GM21515 (cell line): ENCODE results near the gene PURA.
"Not testable (repeated sequence)": the region's sequence is repeated elsewhere in the genome, so short reads cannot be mapped to it uniquely, and the experiment has no call there.

Source experiments
- ATAC-seq: cut with Tn5 transposase; IDR thresholded peaks from one replicate; pipeline ENCODE4 v1.9.1; 2021; ENCODE audit not compliant: unreplicated experiment

The PURA gene

GRCh38 chr5:140134277-140134935, 20.5 kb downstream of the PURA start:
- no peak for ATAC-seq

GRCh38 chr5:140135127-140135526, 21.2 kb downstream of the PURA start:
- no peak for ATAC-seq

- no peak for ATAC-seq
Observed at GRCh38 chr5:140136624-140137023, 22.7 kb downstream of the PURA start.

- ATAC-seq, result no peak
Observed at GRCh38 chr5:140140435-140140834, 26.5 kb downstream of the PURA start.

GRCh38 chr5:140141241-140141640, 27.3 kb downstream of the PURA start:
- ATAC-seq, result no peak

DNA sequence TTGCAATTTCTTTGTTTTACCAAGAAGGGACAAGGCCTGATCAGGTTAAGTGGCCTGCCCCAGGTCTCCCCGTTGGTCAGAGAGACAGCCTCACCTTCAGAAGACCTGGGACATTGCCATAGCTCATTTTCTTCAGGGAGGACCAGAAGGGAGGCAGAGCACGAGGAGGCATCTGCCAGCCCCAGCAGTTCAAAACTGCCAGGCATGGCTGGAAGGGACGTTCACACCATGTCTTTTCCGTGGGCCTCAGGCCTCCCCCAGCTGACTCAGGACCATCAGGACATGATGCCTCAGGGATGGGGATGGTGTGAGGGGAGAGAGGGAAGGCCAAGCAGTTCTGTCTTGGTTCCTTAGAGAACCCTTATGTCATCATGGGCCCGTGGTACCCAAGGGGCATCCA, 28.3 kb downstream of the PURA start:
- ATAC-seq, result no peak

GRCh38 chr5:140142856-140143255, 28.9 kb downstream of the PURA start:
- no peak for ATAC-seq

- no peak for ATAC-seq
Observed at GRCh38 chr5:140143521-140144258, 29.8 kb downstream of the PURA start.

- ATAC-seq, result no peak
Observed at GRCh38 chr5:140145256-140145655, 31.3 kb downstream of the PURA start.

DNA sequence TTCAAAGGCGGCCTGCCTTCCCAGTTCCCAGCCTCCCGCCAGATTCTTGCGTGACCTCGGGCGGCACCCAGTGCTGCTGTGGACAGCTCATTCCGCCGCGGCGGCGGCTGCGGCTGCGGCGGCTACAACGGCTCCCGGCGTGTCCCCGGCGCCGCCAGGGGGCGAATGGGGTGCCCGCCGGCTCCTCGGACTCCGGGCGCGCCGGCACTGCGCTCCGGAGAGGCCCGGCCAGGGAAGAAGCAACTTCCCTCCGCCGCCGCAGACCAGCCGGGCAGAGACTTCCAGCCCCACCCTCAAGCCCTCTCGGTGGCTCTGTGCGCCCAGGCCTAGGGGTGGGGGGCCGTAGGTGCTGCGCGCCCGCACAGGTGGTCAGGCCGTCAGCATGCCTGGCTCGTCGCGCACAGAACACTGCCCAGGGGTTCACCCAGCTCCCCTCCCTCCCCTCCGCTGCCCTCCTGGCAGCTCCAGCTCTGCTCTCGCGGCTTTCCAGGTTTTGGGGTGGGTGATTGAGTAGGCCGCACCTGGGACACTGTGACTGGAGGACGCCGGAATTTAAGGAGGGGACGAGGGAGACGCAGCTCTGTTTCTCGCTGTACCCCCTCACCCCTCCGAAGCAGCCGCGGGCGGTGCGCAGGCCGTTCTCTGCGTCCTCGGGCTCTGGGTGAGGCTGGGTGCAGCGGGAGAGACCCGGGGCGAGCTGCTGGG, 32.1 kb downstream of the PURA start:
- ATAC-seq, result no peak

DNA sequence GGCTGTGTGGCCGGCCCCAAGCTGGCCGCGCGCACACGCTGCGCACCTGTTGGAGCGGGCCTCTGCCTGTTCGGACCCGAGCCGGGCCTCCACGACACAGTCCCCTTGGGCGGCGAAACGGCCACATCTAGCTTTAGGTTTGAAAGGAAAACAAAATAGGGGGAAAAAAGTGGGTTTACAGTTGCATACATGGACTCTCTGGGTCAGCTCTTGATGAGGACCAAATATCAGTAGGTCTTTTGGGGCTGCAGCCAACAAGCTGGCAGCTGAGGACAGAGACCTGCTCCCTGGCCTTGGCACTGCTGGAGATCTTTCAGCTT, 32.6 kb downstream of the PURA start:
- ATAC-seq, result no peak

GRCh38 chr5:140147460-140147859, 33.6 kb downstream of the PURA start:
- no peak for ATAC-seq

DNA sequence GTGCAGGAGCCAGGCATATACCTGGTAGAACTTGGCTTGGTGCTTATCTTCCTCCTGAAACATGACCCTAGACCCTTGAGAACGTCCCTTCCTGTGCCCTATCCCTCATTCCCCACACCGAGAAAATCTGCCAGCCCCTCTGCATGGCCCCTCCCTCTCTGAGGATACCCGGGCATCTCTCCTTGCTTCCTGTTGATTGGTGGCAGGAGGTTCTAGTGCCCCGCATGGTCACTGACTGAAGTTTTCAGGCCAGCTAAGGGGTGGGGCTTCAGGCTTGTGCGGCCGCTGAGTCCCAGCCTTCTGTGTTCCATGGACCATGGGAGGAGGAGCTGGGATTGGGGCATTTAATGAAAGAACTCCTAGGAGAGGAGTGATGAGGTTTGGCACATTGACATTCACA, 34.6 kb downstream of the PURA start:
- no peak for ATAC-seq

GRCh38 chr5:140150201-140150600, 36.3 kb downstream of the PURA start:
- ATAC-seq, result no peak

DNA sequence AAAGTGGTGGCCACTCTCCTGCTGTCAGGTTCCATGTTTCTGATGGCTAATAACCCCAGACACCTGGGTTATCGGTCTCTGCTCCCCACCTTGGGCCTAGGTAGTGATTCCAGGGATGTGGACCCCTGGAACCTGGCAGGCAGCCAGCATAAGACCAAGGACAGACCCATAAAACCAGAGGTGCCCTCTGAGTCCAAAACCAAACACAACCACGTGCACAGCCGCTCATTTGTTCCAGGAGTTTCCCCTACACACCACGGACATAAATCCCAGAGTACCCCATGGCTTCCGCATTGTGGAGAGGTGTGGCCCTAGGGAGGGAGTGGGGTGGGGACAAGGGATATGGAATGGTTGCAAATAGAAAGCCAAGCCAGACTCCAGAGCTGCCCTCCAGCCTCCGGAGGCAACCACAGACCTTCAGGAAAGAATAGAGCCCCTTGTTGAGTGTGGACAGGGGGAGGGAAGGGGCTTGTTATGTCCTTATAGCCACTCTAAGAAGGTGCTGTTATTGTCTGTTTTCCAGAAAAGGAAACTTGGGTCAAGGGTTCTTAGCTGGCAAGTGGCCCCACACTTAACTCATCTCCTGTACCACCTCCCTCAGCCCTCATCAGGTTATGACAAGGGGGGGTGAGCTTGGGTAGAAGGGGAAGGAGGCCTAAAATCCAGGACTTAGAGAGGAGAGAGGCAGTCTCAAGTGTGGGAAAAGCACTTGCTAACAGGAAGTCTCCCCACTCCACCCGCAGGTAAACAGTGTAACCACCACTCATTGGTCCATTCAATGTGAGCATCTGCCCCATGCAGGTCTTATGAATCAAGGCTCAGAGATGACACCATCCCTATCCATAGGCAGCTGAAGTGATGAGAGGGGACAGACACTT, 37.5 kb downstream of the PURA start:
- no peak for ATAC-seq

DNA sequence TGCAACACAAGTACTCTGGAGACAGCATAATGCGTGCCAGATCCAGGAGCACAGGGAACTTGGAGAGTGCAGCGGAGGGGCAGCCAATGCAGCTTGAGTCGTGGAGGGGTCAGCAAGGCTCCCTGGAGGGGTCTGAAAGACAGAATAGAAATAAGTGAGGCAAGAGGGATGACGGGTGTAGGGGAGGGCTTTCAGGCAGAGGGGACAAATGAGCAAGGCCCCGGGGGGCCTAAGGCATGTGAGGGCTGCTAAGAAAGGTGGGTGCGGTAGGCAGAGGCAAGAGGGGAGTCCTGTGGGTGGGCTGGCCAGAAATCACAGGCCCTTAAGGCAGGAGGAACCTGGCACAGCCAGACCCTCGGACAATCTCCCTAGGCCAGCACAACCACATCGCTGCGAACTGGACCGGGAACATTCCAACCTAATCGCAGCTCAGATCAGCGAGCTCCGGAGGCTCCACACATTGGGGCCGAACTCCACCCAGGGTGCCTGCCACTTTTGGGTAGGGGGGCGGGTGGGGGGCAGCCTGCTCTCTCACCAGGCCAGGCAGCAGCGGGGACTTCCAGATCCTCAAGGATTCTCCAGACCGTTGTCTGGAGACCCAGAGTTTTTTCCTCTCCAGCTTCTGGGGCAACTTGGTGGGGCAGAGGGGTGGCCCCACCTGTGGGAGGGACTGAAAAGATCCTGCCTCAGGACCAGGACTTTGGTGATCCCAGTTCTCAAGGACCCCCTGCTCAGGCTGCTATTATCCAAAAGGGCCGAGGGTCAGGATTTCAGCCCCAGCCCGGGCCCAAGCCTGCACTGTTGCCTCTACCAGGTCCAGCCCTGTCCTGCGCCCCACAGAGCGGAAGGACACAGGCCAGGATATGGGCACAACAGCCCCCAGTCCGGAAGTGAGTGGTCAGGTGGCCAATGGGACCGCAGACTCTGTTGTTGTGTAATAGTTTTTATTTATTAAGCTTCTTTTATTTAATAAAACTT, 38.4 kb downstream of the PURA start:
- no peak for ATAC-seq

- ATAC-seq, result no peak
Observed at GRCh38 chr5:140153255-140153654, 39.3 kb downstream of the PURA start.

GRCh38 chr5:140153905-140154304, 40.0 kb downstream of the PURA start:
- no peak for ATAC-seq

DNA sequence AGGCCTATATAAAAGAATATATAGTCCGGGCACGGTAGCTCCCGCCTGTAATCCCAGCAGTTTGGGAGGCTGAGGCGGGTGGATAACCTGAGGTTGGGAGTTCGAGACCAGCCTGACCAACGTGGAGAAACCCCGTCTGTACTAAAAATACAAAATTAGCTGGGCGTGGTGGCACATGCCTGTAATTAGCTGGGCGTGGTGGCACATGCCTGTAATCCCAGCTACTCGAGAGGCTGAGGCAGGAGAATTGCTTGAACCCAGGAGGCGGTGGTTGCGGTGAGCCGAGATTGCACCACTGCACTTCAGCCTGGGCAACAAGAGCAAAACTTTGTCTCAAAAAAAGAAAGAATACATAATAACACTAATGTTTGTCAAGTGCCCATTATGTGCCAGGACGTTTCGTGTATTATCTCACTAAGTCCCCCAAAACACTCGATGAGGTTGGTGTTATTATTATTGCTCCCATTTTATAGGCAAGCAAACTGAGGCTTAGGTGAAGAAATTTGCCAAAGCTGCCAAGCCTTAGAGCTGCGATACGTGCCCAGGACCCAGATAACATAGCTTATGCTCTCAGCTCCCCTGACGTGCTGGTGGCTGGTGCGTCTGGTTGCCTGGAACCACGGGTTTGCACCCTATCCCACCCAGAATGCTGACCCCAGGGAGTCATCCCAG, 40.9 kb downstream of the PURA start:
- ATAC-seq, result not testable (repeated sequence)
